SK-N-SH (cell line): Measurements from ENCODE around the gene PSMG4. TPM values are rescaled to one million over a fixed set of nuclear protein-coding genes. Genes with fewer than 3 reads are reported as not detected.

Experiments
- CTCF ChIA-PET: fragments of 300-600, 350-600 bp; formaldehyde crosslinking; extraction: SDS; loops from one replicate; lab custom pipeline; 2021; lab: Yijun Ruan, JAX
- POLR2A ChIA-PET: fragments of 350-600 bp; sonication (Branson Sonifier 250); formaldehyde crosslinking; extraction: SDS; loops from one replicate; lab custom pipeline; 2020; ENCODE audit warnings: antibody characterized with exemption, inconsistent platforms; lab: Yijun Ruan, JAX
- DNase-seq: peaks from one replicate; pipeline ENCODE4 v3.0.0; 2012
- H2AFZ ChIP-seq: fragments of 200-600 bp; sonication (generic); 2 replicates; pipeline ENCODE4 v1.8.1; 2016; ENCODE audit warnings: antibody characterized with exemption, mild to moderate bottlenecking, low read depth
- H3F3A ChIP-seq: fragments of 200-600 bp; sonication (generic); replicated peaks from 2 replicates; pipeline ENCODE3; 2016; ENCODE audit warnings: antibody characterized with exemption, mild to moderate bottlenecking; ENCODE audit not compliant: insufficient read depth
- H3K27ac ChIP-seq, 2 experiments: fragments of 200-500 bp in 1 of 2; fragments of 200-600 bp in 1 of 2; sonication (Bioruptor generic) in 1 of 2; sonication (generic), shearing (Covaris generic) in 1 of 2; 2 replicates each; pipeline versions ENCODE4 v1.5.1 to v1.6.1; 2014 to 2016; ENCODE audit warnings: low read depth in 2 of 2, inconsistent platforms in 1 of 2, low read length in 1 of 2, mild to moderate bottlenecking in 1 of 2, mixed read lengths in 1 of 2
- H3K27me3 ChIP-seq: fragments of 200-600 bp; sonication (generic), shearing (Covaris generic); 2 replicates; pipeline ENCODE4 v1.6.1; 2016; ENCODE audit warnings: mixed run types; ENCODE audit not compliant: insufficient read depth
- H3K36me3 ChIP-seq, 2 experiments: fragments of 200-500 bp in 1 of 2; fragments of 200-600 bp in 1 of 2; sonication (Bioruptor generic) in 1 of 2; sonication (generic) in 1 of 2; replicated peaks in 1 of 2; 2 replicates each; pipeline versions ENCODE3 to v1.5.1; 2014 to 2016; ENCODE audit warnings: low read length in 1 of 2, mild to moderate bottlenecking in 1 of 2; ENCODE audit not compliant: insufficient read depth in 2 of 2, control insufficient read depth in 1 of 2
- H3K4me1 ChIP-seq, 2 experiments: fragments of 200-500 bp in 1 of 2; fragments of 200-600 bp in 1 of 2; sonication (Bioruptor generic) in 1 of 2; sonication (generic), shearing (Covaris generic) in 1 of 2; 2 replicates each; pipeline versions ENCODE4 v1.5.1 to v1.6.1; 2014 to 2016; ENCODE audit warnings: low read depth in 1 of 2, low read length in 1 of 2, mixed run types in 1 of 2; ENCODE audit not compliant: insufficient read depth in 2 of 2, control insufficient read depth in 1 of 2
- H3K4me2 ChIP-seq: fragments of 200-600 bp; sonication (generic), shearing (Covaris generic); 2 replicates; pipeline ENCODE4 v1.6.1; 2017; ENCODE audit warnings: mixed run types
- H3K4me3 ChIP-seq, 2 experiments: fragments of 200-500 bp in 1 of 2; fragments of 200-600 bp in 1 of 2; sonication (Bioruptor generic) in 1 of 2; sonication (generic), shearing (Covaris generic) in 1 of 2; 2 replicates each; pipeline versions ENCODE4 v1.5.1 to v1.8.1; 2014 to 2016; ENCODE audit warnings: low read depth in 2 of 2, inconsistent platforms in 1 of 2, low read length in 1 of 2, mild to moderate bottlenecking in 1 of 2, mixed read lengths in 1 of 2, moderate library complexity in 1 of 2
- H3K79me2 ChIP-seq: fragments of 200-600 bp; sonication (generic); 2 replicates; pipeline ENCODE4 v1.8.1; 2017; ENCODE audit warnings: mild to moderate bottlenecking; ENCODE audit not compliant: insufficient read depth
- H3K9ac ChIP-seq: fragments of 200-600 bp; sonication (generic); 2 replicates; pipeline ENCODE4 v1.6.1; 2017; ENCODE audit warnings: mixed run types
- H3K9me2 ChIP-seq: fragments of 200-600 bp; sonication (generic); 2 replicates; pipeline ENCODE4 v1.6.1; 2017; ENCODE audit warnings: mixed run types
- H3K9me3 ChIP-seq: fragments of 200-600 bp; sonication (generic); 2 replicates; pipeline ENCODE4 v1.6.1; 2017; ENCODE audit warnings: mixed run types, mild to moderate bottlenecking, moderate library complexity
- H4K20me1 ChIP-seq: fragments of 200-600 bp; sonication (generic); 2 replicates; pipeline ENCODE4 v1.6.1; 2017; ENCODE audit warnings: mild to moderate bottlenecking, mixed run types; ENCODE audit not compliant: insufficient read depth
- CTCF ChIP-seq: fragments of 200-600 bp; sonication (generic); IDR thresholded peaks from 2 replicates; pipeline ENCODE4 v1.6.1; 2017; ENCODE audit warnings: antibody characterized with exemption, mild to moderate bottlenecking, moderate library complexity
- ELF1 ChIP-seq: IDR thresholded peaks from 2 replicates; pipeline ENCODE4 v1.4.0; 2012
- EZH2phosphoT487 ChIP-seq: fragments of 200-600 bp; sonication (generic); IDR thresholded peaks from 2 replicates; pipeline ENCODE4 v1.6.1; 2017; ENCODE audit warnings: low read depth, mixed run types, mild to moderate bottlenecking, antibody characterized with exemption, moderate library complexity, borderline replicate concordance
- FOSL2 ChIP-seq: IDR thresholded peaks from 2 replicates; pipeline ENCODE4 v1.4.0; 2012; ENCODE audit warnings: low read depth, mild to moderate bottlenecking, moderate library complexity, borderline replicate concordance
- FOXJ3 ChIP-seq: sonication (generic); formaldehyde crosslinking; IDR thresholded peaks from 2 replicates; pipeline ENCODE4 v1.5.1; 2020; ENCODE audit warnings: mild to moderate bottlenecking, missing genetic modification reagents
- GABPA ChIP-seq: IDR thresholded peaks from 2 replicates; pipeline ENCODE4 v1.4.0; 2012; ENCODE audit warnings: low read depth, mild to moderate bottlenecking
- GATA2 ChIP-seq: sonication (generic); formaldehyde crosslinking; IDR thresholded peaks from 2 replicates; pipeline ENCODE4 v1.5.0; 2020; ENCODE audit warnings: mild to moderate bottlenecking, missing genetic modification reagents
- NRF1 ChIP-seq: IDR thresholded peaks from 2 replicates; pipeline ENCODE4 v1.6.1; 2012; ENCODE audit warnings: low read depth, mild to moderate bottlenecking, low read length
- RAD21 ChIP-seq: IDR thresholded peaks from 2 replicates; pipeline ENCODE4 v1.6.1; 2012; ENCODE audit warnings: mild to moderate bottlenecking, low read length
- SIN3A ChIP-seq: IDR thresholded peaks from 2 replicates; pipeline ENCODE4 v1.6.1; 2012; ENCODE audit warnings: low read depth, mild to moderate bottlenecking, low read length, moderate library complexity, borderline replicate concordance
- TAF1 ChIP-seq: IDR thresholded peaks from 2 replicates; pipeline ENCODE4 v1.6.1; 2012; ENCODE audit warnings: low read depth, mild to moderate bottlenecking, low read length, moderate library complexity, borderline replicate concordance
- TCF12 ChIP-seq: IDR thresholded peaks from 2 replicates; pipeline ENCODE4 v1.4.0; 2012
- TEAD4 ChIP-seq: IDR thresholded peaks from 2 replicates; pipeline ENCODE4 v1.4.0; 2012; ENCODE audit warnings: mild to moderate bottlenecking, borderline replicate concordance; ENCODE audit not compliant: insufficient read depth
- USF1 ChIP-seq: IDR thresholded peaks from 2 replicates; pipeline ENCODE4 v1.4.0; 2012; ENCODE audit warnings: low read depth, borderline replicate concordance
- USF2 ChIP-seq: fragments of 150-350 bp; IDR thresholded peaks from 2 replicates; pipeline ENCODE4 v1.6.1; 2017; ENCODE audit warnings: antibody characterized with exemption, low read length, low read depth, borderline replicate concordance
- YY1 ChIP-seq: IDR thresholded peaks from 2 replicates; pipeline ENCODE4 v1.4.0; 2012; ENCODE audit warnings: low read depth, mild to moderate bottlenecking
- WGBS: methylation state at CpG from one replicate; pipeline ENCODE4 v1.1.6; 2017; ENCODE audit warnings: low lambda C conversion rate; 5-methylcytosine and 5-hydroxymethylcytosine counted together
- polyA plus RNA-seq, 3 experiments: library from polyadenylated mRNA; depleted of rRNA; stranded (reverse); fragments of >200 nt; gene quantifications; 2 replicates each; pipeline ENCODE4 v1.2.3, GENCODE V29; 2012
- TF ChIP-seq, protein P1 (sequence below): IDR thresholded peaks from 2 replicates; pipeline ENCODE4 v1.4.0; 2012; ENCODE audit warnings: low read depth, borderline replicate concordance
- TF ChIP-seq, protein P2 (sequence below): fragments of 150-350 bp; IDR thresholded peaks from 2 replicates; pipeline ENCODE4 v1.6.1; 2016; ENCODE audit warnings: mild to moderate bottlenecking, low read depth, low read length
- TF ChIP-seq, protein P3 (sequence below): IDR thresholded peaks from 2 replicates; pipeline ENCODE4 v1.4.0; 2012; ENCODE audit warnings: low read depth

PSMG4 gene
- polyA plus RNA-seq, 1 of the 3 experiments (the other 2 are of a cell fraction) = 61.3 TPM

- H3F3A ChIP-seq = no peaks in the 10 kb centered on the region
- no peak for DNase-seq
- H3K27me3 ChIP-seq = no peaks in the 10 kb centered on the region; the same call in 1 of the 2 replicates
- H3K4me2 ChIP-seq = no peak overlapping the region
- no peak overlapping the region for H3K27ac ChIP-seq
- no peaks in the 10 kb centered on the region for H4K20me1 ChIP-seq
- TF ChIP-seq EZH2phosphoT487 = no peak
- TF ChIP-seq, protein P1, sequence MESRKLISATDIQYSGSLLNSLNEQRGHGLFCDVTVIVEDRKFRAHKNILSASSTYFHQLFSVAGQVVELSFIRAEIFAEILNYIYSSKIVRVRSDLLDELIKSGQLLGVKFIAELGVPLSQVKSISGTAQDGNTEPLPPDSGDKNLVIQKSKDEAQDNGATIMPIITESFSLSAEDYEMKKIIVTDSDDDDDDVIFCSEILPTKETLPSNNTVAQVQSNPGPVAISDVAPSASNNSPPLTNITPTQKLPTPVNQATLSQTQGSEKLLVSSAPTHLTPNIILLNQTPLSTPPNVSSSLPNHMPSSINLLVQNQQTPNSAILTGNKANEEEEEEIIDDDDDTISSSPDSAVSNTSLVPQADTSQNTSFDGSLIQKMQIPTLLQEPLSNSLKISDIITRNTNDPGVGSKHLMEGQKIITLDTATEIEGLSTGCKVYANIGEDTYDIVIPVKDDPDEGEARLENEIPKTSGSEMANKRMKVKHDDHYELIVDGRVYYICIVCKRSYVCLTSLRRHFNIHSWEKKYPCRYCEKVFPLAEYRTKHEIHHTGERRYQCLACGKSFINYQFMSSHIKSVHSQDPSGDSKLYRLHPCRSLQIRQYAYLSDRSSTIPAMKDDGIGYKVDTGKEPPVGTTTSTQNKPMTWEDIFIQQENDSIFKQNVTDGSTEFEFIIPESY = no peak
- TF ChIP-seq FOXJ3 (CRISPR knock-in tag) = no peak
- no peak for TF ChIP-seq YY1
- TF ChIP-seq TAF1 = no peak
- no peak for TF ChIP-seq ELF1
- no peak for TF ChIP-seq CTCF
- TF ChIP-seq TCF12 = no peak
- TF ChIP-seq TEAD4 = no peak
- no peak for TF ChIP-seq GABPA
- TF ChIP-seq NRF1 = no peak
- TF ChIP-seq FOSL2 = no peak
- TF ChIP-seq RAD21 = no peak
- TF ChIP-seq SIN3A = no peak
- H3K9me3 ChIP-seq = no peaks in the 10 kb centered on the region
- POLR2A ChIA-PET = no interaction called here
- CTCF ChIA-PET = interaction anchor here (1.9 to 3.5 kb wide), 2 partner anchors 21 to 95 kb away, joined by 4 to 63 read pairs; no protein-coding TSS in a partner anchor
- H2AFZ ChIP-seq = no peak overlapping the region
- peaks cover 5 to 7% of the 10 kb centered on the region in 2 experiments; a peak in 3 of 4 replicates for H3K4me1 ChIP-seq
- 98% methylated on average over 25 of the region's 40 CpGs for WGBS
- no peaks in the 10 kb centered on the region for H3K36me3 ChIP-seq
- no peak overlapping the region for H3K9ac ChIP-seq
- no peaks in the 10 kb centered on the region for H3K9me2 ChIP-seq
- no peaks in the 10 kb centered on the region for H3K79me2 ChIP-seq
- no peak overlapping the region for H3K4me3 ChIP-seq
These were observed 5.2 kb upstream of the PSMG4 start for GRCh38 chr6:3253597-3253961.

DNA sequence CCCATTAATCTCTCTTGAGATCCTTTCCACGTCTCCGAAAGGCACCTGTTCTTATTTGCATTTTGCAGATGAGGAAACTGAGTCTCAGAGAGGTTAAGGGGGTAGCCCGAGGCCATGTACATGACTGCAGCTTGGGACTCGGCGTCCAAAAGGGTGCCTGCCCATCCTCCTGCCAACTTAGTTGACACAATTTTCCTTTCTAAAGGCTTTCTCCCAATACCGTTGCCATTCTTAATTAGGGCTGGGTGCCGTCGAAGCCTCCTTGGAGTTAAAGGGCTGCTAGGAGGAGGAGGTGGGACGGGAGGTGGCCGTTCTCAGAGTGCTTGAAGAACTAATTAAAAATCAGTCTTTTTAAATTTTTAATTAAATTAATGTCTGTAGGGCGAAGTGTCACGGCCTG is 546 bp upstream of the PSMG4 start:
- ChIA-PET POLR2A (interaction anchor here (0.6 to 3.0 kb wide), 3 partner anchors 28 to 763 kb away, joined by 3 to 21 read pairs (median 7); a partner anchor contains a TSS), CTCF (interaction anchor here (1.8 to 7.5 kb wide), 2 partner anchors 9 to 20 kb away, joined by 4 to 48 read pairs; no protein-coding TSS in a partner anchor)
- H3F3A ChIP-seq = no peaks in the 10 kb centered on the region
- peaks cover 0 to 5% of the 10 kb centered on the region in 2 experiments for H3K36me3 ChIP-seq
- no peaks in the 10 kb centered on the region for H3K9me3 ChIP-seq
- DNase-seq = no peak
- TF ChIP-seq FOXJ3 (CRISPR knock-in tag) (no peak), GATA2 (CRISPR knock-in tag) (no peak), USF1 (no peak), TCF12 (no peak), EZH2phosphoT487 (no peak), USF2 (no peak), SIN3A (no peak)
- TF ChIP-seq, protein P2, sequence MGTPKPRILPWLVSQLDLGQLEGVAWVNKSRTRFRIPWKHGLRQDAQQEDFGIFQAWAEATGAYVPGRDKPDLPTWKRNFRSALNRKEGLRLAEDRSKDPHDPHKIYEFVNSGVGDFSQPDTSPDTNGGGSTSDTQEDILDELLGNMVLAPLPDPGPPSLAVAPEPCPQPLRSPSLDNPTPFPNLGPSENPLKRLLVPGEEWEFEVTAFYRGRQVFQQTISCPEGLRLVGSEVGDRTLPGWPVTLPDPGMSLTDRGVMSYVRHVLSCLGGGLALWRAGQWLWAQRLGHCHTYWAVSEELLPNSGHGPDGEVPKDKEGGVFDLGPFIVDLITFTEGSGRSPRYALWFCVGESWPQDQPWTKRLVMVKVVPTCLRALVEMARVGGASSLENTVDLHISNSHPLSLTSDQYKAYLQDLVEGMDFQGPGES = no peak
- TF ChIP-seq, protein P3, sequence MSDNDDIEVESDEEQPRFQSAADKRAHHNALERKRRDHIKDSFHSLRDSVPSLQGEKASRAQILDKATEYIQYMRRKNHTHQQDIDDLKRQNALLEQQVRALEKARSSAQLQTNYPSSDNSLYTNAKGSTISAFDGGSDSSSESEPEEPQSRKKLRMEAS = no peak
- peak overlapping the region; percentile 92; the same call in 1 of the 2 replicates for H3K4me2 ChIP-seq
- 59% methylated on average over 12 of the region's 12 CpGs for WGBS
- H3K27ac ChIP-seq = no peak overlapping the region
- H3K79me2 ChIP-seq = peaks cover 41% of the 10 kb centered on the region
- no peaks in the 10 kb centered on the region for H3K9me2 ChIP-seq
- peaks cover 19% of the 10 kb centered on the region for H4K20me1 ChIP-seq
- H3K4me1 ChIP-seq = peaks cover 6 to 22% of the 10 kb centered on the region in 2 experiments; a peak in 1 of 4 replicates
- peak overlapping the region; percentile 73; the same call in 1 of the 2 replicates for H2AFZ ChIP-seq
- H3K27me3 ChIP-seq = no peaks in the 10 kb centered on the region; the same call in 1 of the 2 replicates
- H3K9ac ChIP-seq = no peak overlapping the region
- peak overlapping the region; percentile 75 to 88 for H3K4me3 ChIP-seq
